NCI-H460 (cell line): Measurements from ENCODE around the gene USP7. TPM values are rescaled to one million over a fixed set of nuclear protein-coding genes. Genes with fewer than 3 reads are reported as not detected.
"Not testable (repeated sequence)": the region's sequence is repeated elsewhere in the genome, so short reads cannot be mapped to it uniquely, and the experiment has no call there.

Experiments used
- DNase-seq: peaks from one replicate; pipeline ENCODE4 v3.0.0-alpha.2; 2016; ENCODE audit warnings: low read depth; ENCODE audit errors: extremely low read depth
- total RNA-seq: library from RNA; depleted of rRNA; stranded (reverse); fragments of >200 nt; shearing (Covaris generic); gene quantifications from 2 replicates; pipeline ENCODE4 v1.2.3, GENCODE V29; 2014

Gene USP7
- total RNA-seq, 1 experiment from 2014 or later: 76.9 TPM

DNA sequence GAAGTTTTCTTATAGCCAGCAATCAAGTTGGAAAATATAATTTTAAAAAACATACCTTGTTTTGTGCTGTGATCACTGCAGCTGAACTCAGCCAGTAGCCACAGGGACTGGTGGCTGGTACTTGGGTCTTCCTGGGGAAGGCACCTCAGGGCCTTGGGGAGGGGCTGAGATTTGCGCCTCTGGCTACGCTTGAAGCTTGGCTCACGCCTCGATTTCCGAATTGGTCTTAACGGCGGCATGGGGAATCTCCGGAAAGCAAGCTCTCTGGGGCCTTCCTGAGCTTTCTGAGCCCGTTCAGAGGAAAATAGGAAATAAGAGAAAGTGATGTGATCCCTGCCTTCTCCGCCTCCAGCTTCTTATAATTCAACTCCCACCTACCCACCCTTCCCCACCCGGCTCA, 11.3 kb upstream of the USP7 start:
- no peak for DNase-seq

DNA sequence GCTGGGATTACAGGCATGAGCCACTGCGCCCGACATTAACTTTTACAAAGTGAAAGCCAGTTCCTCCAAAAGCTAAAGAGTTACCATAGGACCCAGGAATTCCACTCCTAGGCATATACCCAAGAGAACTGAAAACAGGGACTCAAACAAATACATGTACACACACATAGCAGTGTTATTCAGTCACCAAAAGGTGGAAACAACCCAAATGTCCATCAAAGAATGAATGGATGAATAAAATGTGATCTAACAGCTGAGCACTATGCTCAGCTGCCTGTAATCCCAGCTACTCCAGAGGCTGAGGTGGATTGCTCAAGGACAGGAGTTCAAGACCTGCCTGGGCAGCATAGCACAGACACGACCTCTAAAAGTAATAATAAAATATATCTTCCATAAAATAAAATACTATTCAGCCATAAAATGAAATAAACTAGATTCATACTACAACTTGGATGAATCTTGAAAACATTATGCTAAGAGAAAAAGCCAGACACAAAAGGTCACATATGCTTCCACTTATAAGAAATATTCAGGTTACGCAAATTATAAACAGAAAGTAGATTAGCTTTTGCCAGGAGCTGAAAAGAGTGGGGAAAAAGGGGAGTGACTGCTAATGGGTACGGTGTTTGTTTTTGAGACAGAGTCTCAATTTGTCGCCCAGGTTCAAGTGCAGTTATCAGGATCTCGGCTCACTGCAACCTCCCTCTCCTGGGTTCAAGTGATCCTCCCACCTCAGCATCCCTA, 9.3 kb upstream of the USP7 start:
- no peak for DNase-seq

DNA sequence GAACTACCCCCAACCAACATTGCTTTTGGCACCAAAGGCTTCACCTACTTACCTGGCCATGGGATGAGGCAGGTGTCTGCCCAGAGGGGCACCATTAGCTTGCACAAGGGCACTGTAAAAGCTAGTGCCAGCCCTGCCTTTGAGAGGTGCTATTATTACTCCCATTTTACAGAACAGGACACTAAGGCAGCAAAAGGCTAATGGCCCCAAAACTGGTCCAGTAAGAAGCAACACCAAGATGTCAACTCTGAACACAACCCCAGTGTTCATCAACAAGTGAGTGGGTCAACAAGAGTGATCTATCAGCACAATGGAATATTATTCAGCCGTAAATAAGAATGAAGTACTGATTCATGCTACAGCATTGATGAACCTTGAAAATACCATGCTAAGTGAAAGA, 7.7 kb upstream of the USP7 start:
- no peak for DNase-seq

GRCh38 chr16:8969202-8969897, 5.6 kb upstream of the USP7 start:
- DNase-seq: not testable (repeated sequence)

DNA sequence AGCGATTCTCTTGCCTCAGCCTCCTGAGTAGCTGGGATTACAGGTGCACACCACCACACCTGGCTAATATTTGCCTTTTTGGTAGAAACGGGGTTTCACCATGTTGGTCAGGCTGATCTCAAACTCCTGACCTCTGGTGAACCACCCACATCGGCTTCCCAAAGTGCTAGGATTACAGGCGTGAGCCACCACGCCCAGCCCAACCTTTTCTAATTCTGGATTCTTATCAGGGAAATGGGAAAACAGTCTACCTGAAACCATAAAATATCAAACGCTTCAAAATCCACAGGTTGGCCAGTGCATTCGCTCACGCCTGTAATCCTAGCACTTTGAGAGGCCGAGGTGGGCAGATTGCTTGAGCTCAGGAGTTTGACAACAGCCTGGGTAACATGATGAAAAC, 4.3 kb upstream of the USP7 start:
- not testable (repeated sequence) for DNase-seq

DNA sequence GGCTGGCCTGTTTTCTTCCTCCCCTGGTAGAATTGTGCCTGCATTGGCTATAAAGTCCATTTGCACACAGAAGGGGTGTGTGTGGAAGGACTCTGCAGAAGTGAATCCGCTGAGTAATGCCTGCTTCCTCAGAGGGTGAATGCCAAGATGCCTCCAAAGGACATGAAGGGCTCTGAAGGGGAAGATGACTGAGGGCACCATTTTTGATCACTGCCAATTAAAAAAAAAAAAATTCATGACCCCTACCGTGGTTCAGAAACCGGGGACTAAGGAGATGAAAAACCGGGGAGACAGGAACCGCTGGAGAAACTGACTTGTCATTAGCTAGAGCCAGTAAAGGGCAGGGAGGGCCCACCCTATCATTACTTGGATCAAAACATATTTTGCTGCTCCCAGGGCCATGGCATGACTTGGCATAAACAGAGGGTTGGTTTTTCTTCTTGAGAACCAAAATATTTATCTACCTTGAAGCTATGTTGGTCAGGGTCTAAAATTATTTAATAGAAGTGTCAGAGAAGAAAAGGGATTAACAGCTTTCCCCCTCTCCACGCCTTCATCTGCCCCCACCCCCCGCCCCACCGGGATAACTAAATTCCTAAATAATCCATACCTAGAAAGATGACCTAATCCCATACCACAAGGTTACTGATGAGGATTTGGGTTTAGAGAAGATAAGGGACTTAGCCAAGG, 3.6 kb upstream of the USP7 start:
- DNase-seq: no peak

DNA sequence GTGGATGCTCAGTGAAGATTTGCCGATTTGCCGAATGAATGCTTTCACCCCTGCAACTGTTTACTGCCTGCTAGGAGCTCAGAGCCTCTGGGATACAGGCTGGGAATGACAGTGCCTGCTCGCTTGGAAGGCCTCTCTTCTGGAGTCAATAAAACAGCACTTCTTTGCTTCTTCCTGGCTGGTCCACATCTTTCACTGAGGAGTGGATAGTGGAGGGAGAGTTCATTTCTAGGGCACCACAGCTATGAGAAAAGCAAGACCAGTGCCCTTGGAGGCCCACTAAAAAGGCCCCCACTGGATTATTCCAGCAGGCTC, 3.1 kb upstream of the USP7 start:
- no peak for DNase-seq

DNA sequence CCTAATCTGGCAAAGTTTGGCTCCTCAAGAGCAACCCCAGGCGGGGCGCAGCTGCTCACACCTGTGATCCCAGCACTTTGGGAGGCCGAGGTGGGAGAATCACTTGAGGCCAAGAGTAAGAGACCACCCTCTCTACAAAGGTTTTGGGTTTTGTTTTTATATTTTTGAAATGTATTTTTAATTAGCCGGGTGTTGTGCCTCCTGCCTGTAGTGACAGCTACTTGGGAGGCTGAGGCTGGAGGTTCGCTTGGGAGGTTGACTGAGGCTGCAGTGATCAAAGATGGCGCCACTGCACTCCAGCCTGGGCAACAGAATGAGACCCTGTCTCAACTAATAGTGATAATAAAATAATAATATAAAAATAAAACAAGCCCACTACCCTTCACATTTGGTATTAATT, 756 bp upstream of the USP7 start:
- no peak for DNase-seq

DNA sequence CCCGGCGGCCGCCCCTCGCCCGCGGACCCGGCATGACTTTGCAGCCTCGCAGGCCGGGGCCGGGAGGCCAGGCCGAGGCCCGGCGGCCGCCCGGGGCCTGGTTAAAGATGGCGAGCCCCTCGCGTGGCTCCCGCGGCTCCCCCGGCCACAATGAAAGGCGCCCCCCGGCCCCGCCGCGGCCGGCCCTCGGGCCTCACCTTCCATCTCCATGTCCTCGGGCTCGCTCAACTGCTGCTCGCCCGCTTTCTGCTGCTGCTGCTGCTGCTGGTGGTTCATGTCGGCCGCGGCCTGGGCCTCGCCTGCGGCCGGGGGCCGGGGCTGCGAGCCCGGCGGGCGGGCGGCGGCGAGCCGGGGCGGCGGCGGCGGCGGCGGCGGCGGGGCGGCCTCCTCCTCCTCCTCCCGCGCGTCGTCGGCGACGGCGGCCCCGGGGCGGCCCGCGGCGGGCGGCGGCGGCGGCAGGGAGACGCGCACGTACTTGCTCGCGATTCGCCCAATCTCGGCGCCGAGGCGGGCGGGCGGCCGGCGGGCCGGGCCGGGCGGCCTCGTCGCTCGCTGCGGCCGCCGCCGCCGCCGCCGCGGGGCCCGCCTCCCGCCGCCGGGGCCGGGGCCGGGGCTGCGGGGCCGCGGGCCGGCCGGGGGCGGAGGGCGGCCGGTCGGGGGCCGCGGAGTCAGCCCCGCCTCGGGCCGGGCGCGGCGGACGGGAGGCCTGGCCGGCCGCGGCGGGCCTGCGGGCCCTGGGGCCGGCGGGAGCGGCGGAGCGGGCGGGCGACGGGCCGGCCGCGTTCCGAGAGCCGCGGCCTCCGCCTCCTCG, 491 bp downstream of the USP7 start:
- no peak for DNase-seq

DNA sequence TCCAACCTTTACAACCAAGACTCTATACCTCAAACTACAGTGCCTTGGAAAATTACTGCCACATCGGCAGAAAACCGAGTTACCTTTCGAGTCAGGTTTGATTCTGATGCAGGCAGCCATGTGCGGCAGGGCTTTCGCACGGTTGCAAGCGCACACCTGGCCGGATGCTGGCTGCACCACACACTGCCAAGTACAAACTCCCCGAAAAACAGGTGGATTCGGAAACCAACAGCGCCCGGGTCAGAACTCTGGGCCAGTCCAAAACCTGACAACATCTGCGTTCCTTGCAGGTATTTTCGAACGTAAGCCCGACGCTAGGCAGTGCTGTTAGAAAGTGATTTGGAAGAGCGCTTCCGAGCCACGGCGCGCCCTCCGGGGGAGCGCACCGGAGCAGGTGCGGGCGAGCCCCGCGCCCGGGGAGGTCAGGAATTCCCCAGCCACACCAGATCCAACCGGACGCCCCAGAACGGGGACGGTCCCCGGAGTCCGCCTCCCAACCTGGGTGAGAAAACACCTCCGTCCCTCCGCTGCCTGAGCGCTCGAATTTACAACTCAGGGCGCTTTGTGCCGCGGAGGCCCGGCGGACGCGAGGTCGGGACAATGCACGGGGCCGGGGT, 1.2 kb downstream of the USP7 start:
- DNase-seq: no peak

DNA sequence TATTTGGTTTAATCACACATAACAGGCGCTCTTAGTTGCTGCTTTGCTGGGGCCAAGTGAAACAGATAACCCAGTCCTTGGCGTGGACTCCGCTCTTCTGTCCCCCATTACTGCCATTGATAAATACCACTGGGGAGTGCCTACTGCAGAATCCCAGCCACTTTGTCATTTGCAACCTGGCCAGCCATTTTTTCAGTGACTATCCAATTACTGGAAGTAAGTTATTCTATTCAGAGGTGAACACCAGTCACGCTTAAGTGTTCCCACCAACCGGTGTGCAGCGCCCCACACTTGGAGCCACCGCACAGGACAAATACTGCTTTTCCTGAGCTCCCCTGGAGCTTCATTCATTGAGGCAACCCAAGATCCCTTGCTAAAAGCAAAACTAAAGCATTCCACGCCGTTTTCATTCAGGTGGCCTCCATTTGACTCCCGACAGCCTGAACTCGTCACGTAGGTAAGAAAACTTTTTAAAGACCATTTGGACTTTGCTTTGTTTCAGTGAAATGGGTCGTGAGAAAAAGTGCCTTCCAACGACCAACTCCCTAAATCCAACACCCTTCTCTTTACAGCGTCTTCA, 1.8 kb downstream of the USP7 start:
- no peak for DNase-seq

GRCh38 chr16:8960788-8961109, 3.0 kb downstream of the USP7 start:
- no peak for DNase-seq

- no peak for DNase-seq
Measured at GRCh38 chr16:8959921-8960787, 3.6 kb downstream of the USP7 start.

- DNase-seq: no peak
Measured at GRCh38 chr16:8958344-8959167, 5.2 kb downstream of the USP7 start.

- no peak for DNase-seq
Measured at GRCh38 chr16:8957509-8958157, 6.1 kb downstream of the USP7 start.

DNA sequence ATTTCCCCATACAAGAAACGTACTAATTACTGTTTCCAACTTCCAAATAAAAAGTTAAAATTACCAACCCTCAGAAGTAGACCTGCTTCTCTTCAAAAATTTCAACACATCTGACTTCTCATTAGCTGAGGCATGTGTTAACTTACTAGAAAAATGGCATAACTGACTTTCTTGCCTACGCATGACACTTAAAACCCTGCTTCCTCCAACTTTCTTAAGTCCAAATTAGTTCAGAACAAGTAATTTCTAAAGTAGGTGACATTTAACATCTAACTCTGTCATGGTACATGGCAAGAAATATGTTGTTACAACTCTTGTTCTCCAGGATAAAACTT, 6.7 kb downstream of the USP7 start:
- DNase-seq: no peak

GRCh38 chr16:8956265-8957062, 7.2 kb downstream of the USP7 start:
- DNase-seq: no peak
